GM23338 (cell line): Measurements from ENCODE around the gene BMPR1B. TPM values are rescaled to one million over a fixed set of nuclear protein-coding genes. Genes with fewer than 3 reads are reported as not detected.

ENCODE experiments used
- ATAC-seq: fragments of 200-7000 bp; cut with Tn5 transposase; 3 replicates; pipeline ENCODE4 v1.9.1; 2020
- DNase-seq: peaks from one replicate; pipeline ENCODE4 v3.0.0-alpha.2; 2015; ENCODE audit warnings: low spot score
- H2AFZ ChIP-seq: fragments of 200-600 bp; sonication (generic); 2 replicates; pipeline ENCODE4 v1.8.0; 2016; ENCODE audit warnings: antibody characterized with exemption, mild to moderate bottlenecking, moderate library complexity
- H3F3A ChIP-seq: fragments of 200-600 bp; sonication (generic); replicated peaks from 2 replicates; pipeline ENCODE4 v1.8.0; 2017; ENCODE audit warnings: antibody characterized with exemption, mixed run types, low read depth
- H3K27ac ChIP-seq: fragments of 200-600 bp; sonication (generic); 2 replicates; pipeline ENCODE4 v1.6.1; 2016; ENCODE audit warnings: low read depth
- H3K27me3 ChIP-seq: fragments of 200-600 bp; sonication (generic); 2 replicates; pipeline ENCODE4 v1.8.0; 2016; ENCODE audit warnings: mild to moderate bottlenecking, mixed run types, moderate library complexity; ENCODE audit not compliant: insufficient read depth
- H3K36me3 ChIP-seq: fragments of 200-600 bp; sonication (generic); 2 replicates; pipeline ENCODE4 v1.8.0; 2016; ENCODE audit warnings: mild to moderate bottlenecking; ENCODE audit not compliant: insufficient read depth
- H3K4me1 ChIP-seq: fragments of 200-600 bp; sonication (generic); 2 replicates; pipeline ENCODE4 v1.8.0; 2016; ENCODE audit warnings: mild to moderate bottlenecking, moderate library complexity; ENCODE audit not compliant: insufficient read depth
- H3K4me2 ChIP-seq: fragments of 200-600 bp; sonication (generic); 2 replicates; pipeline ENCODE4 v1.7.1; 2017; ENCODE audit warnings: mixed run types
- H3K4me3 ChIP-seq: fragments of 200-600 bp; sonication (generic); 2 replicates; pipeline ENCODE4 v1.6.1; 2016; ENCODE audit warnings: mixed run types
- H3K79me2 ChIP-seq: fragments of 200-600 bp; sonication (generic); replicated peaks from 2 replicates; pipeline ENCODE4 v1.8.0; 2017; ENCODE audit warnings: mild to moderate bottlenecking; ENCODE audit not compliant: insufficient read depth
- H3K9me2 ChIP-seq: fragments of 200-600 bp; sonication (generic); 2 replicates; pipeline ENCODE4 v1.8.0; 2017; ENCODE audit not compliant: insufficient read depth
- H4K20me1 ChIP-seq: fragments of 200-600 bp; sonication (generic); replicated peaks from 2 replicates; pipeline ENCODE4 v1.8.0; 2017; ENCODE audit warnings: mild to moderate bottlenecking; ENCODE audit not compliant: insufficient read depth
- H3K27ac Mint-ChIP-seq: 2 replicates; pipeline ENCODE4 v1.8.0; 2020; ENCODE audit warnings: inconsistent platforms, mild to moderate bottlenecking, moderate library complexity, mixed read lengths
- H3K27me3 Mint-ChIP-seq: 3 replicates; pipeline ENCODE4 v1.8.0; 2022; ENCODE audit warnings: low read depth, mild to moderate bottlenecking, moderate library complexity, mixed read lengths, inconsistent platforms; ENCODE audit not compliant: insufficient read depth, poor library complexity
- H3K36me3 Mint-ChIP-seq: 3 replicates; pipeline ENCODE4 v1.8.0; 2021; ENCODE audit warnings: low read depth, mild to moderate bottlenecking, inconsistent platforms, moderate library complexity, mixed read lengths
- H3K4me1 Mint-ChIP-seq: 3 replicates; pipeline ENCODE4 v1.8.0; 2020; ENCODE audit warnings: mild to moderate bottlenecking, inconsistent platforms, mixed read lengths
- H3K4me3 Mint-ChIP-seq: 3 replicates; pipeline ENCODE4 v1.8.0; 2021; ENCODE audit warnings: moderate library complexity, mild to moderate bottlenecking, inconsistent platforms, mixed read lengths
- H3K9me3 Mint-ChIP-seq: 3 replicates; pipeline ENCODE4 v1.8.0; 2020; ENCODE audit warnings: moderate library complexity, mild to moderate bottlenecking, inconsistent platforms, mixed read lengths
- CREB1 ChIP-seq: fragments of 250-450 bp; sonication (Bioruptor Pico); IDR thresholded peaks from 2 replicates; pipeline ENCODE4 v1.5.0; 2020; ENCODE audit warnings: low read depth, mild to moderate bottlenecking, moderate library complexity
- CTCF ChIP-seq, 2 experiments: fragments of 200-600 bp in 1 of 2; sonication (generic) in 1 of 2; conservative IDR thresholded peaks; 2 replicates each; pipeline versions ENCODE4 v1.5.1 to v1.6.1; 2016 to 2017; ENCODE audit warnings: antibody characterized with exemption in 2 of 2, low read depth in 2 of 2, mild to moderate bottlenecking in 2 of 2, moderate library complexity in 1 of 2
- ETS1 ChIP-seq: IDR thresholded peaks from 2 replicates; pipeline ENCODE4 v1.6.1; 2016; ENCODE audit warnings: antibody characterized with exemption
- EZH2 ChIP-seq: fragments of 200-600 bp; sonication (generic); IDR thresholded peaks from one replicate; pipeline ENCODE4 v1.8.0; 2017; ENCODE audit warnings: antibody characterized with exemption, mild to moderate bottlenecking, low read depth; ENCODE audit not compliant: unreplicated experiment
- JUNB ChIP-seq: IDR thresholded peaks from one replicate; pipeline ENCODE4 v1.6.1; 2016; ENCODE audit warnings: antibody characterized with exemption; ENCODE audit not compliant: unreplicated experiment
- NANOG ChIP-seq: IDR thresholded peaks from 2 replicates; pipeline ENCODE4 v1.6.1; 2016; ENCODE audit warnings: antibody characterized with exemption, borderline replicate concordance
- POLR2AphosphoS5 ChIP-seq: IDR thresholded peaks from 2 replicates; pipeline ENCODE4 v1.6.1; 2016; ENCODE audit warnings: antibody characterized with exemption, low read depth
- REST ChIP-seq: IDR thresholded peaks from one replicate; pipeline ENCODE4 v1.6.1; 2018; ENCODE audit warnings: antibody characterized with exemption; ENCODE audit not compliant: unreplicated experiment
- STAT1 ChIP-seq: IDR thresholded peaks from one replicate; pipeline ENCODE4 v1.6.1; 2016; ENCODE audit warnings: antibody characterized with exemption; ENCODE audit not compliant: unreplicated experiment
- ZNF114 ChIP-seq: fragments of 250-450 bp; sonication (Bioruptor Pico); IDR thresholded peaks from 2 replicates; pipeline ENCODE4 v1.5.0; 2020; ENCODE audit warnings: mild to moderate bottlenecking, moderate library complexity
- ZNF331 ChIP-seq: fragments of 250-450 bp; sonication (Bioruptor Pico); IDR thresholded peaks from 2 replicates; pipeline ENCODE4 v1.5.0; 2020; ENCODE audit warnings: low read depth, mild to moderate bottlenecking, moderate library complexity
- ZNF462 ChIP-seq: fragments of 250-450 bp; sonication (Bioruptor Pico); IDR thresholded peaks from 2 replicates; pipeline ENCODE4 v1.5.0; 2020; ENCODE audit warnings: mild to moderate bottlenecking, moderate library complexity
- polyA plus RNA-seq: library from polyadenylated mRNA; unstranded; fragments of >200 nt; fragmentation: Nextera tagmentation; extraction: Ambion mirVana; gene quantifications from 2 replicates; pipeline ENCODE4 v1.2.1, GENCODE V29; 2016
- total RNA-seq: library from RNA; depleted of rRNA; stranded (reverse); fragments of >200 nt; shearing (Covaris generic); gene quantifications from 2 replicates; pipeline ENCODE4 v1.2.3, GENCODE V29; 2014

Gene BMPR1B
- total and polyA plus RNA-seq, 2 experiments from 2014 or later, result 0.48 to 1.0 TPM

GRCh38 chr4:94801016-94801415, 43.3 kb downstream of the BMPR1B start (continued):
- no peak for TF ChIP-seq ZNF462 (CRISPR knock-in tag)

- DNase-seq, result no peak
- Histone ChIP-seq H3F3A (no peaks in the 10 kb centered on the region), H3K27me3 (no peaks in the 10 kb centered on the region), H3K4me1 (0 out of 2 replicates have a peak, but pooled peaks cover 8% of the 10 kb centered on the region), H3K4me2 (no peak overlapping the region), H3K4me3 (no peak overlapping the region), H3K27ac (no peak overlapping the region), H4K20me1 (no peaks in the 10 kb centered on the region), H2AFZ (no peak overlapping the region), H3K9me2 (no peaks in the 10 kb centered on the region; the same call in 1 of the 2 replicates), H3K79me2 (no peaks in the 10 kb centered on the region), H3K36me3 (no peaks in the 10 kb centered on the region)
- Mint-ChIP-seq H3K4me3 (no peak overlapping the region), H3K9me3 (no peaks in the 10 kb centered on the region), H3K36me3 (no peaks in the 10 kb centered on the region), H3K4me1 (peaks cover 10% of the 10 kb centered on the region; the same call in 2 of the 3 replicates), H3K27ac (no peak overlapping the region), H3K27me3 (peaks cover 2% of the 10 kb centered on the region)
- ATAC-seq, result no peak
- TF ChIP-seq CREB1 (CRISPR knock-in tag) (no peak), ZNF114 (CRISPR knock-in tag) (no peak), EZH2 (no peak), JUNB (no peak), REST (no peak), ETS1 (no peak), STAT1 (no peak), POLR2AphosphoS5 (no peak), NANOG (no peak), CTCF (conservative IDR thresholded peaks at IDR 0.05; ENCODE audit: low read depth in 2 of 2) (no peak), ZNF331 (no peak)
Observed at GRCh38 chr4:94802091-94802490, 44.3 kb downstream of the BMPR1B start.
